ENCODE results near the gene SFXN4. TPM values are rescaled to one million over a fixed set of nuclear protein-coding genes. Genes with fewer than 3 reads are reported as not detected.

The SFXN4 gene
- total RNA-seq, 1 experiment from 2014 or later: 21.9 TPM

DNA sequence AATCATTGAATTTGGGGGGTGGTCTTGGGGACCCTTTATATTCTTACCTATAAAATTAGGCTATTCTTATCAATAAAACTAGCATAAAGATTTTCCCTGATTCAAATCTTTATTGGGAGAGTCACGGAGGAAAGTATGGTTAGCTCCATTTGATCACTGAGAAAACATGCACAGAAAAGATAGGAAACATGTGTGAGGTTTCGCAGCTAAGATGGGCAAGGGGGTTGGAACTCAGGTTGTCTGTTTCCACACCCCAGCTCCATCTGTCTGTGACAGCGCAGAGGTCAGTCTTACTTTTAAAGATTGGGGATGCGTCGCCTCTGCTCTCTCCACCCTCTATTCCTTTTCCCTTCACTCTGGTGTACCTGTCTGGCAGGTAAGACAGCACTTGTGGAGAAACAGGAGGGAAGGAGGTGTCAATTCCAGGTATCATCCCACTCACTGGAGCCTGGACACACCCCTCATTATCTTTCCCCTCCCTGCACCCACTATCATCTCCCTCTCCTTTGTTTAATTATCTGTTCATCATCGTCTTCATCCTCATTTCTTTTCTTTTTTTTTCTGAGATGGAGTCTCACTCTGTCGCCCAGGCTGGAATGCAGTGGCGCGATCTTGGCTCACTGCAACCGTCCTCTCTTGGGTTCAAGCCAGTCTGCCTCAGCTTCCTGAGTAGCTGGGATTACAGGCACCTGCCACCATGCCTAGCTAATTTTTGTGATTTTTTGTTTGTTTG lies 64.0 kb downstream of the SFXN4 start:
- WGBS (ENCODE audit: extremely low coverage, insufficient read length, low lambda C conversion rate): no CpG with 5 or more reads among the region's 10 CpGs
- H3K4me1 Mint-ChIP-seq: peaks cover 4 to 8% of the 10 kb centered on the region in 2 experiments
- Histone ChIP-seq H3K27me3 (ENCODE audit: insufficient read depth, low read length) (no peaks in the 10 kb centered on the region), H3K27ac (ENCODE audit: insufficient read length, low read depth, low read length) (no peak overlapping the region), H2BK12ac (ENCODE audit: insufficient read length, low read depth, low read length) (no peak overlapping the region), H2BK5ac (ENCODE audit: insufficient read length, low read length) (no peak overlapping the region), H2BK120ac (ENCODE audit: low read depth, low read length, poor library complexity, severe bottlenecking) (no peak overlapping the region), H3T11ph (ENCODE audit: low read length) (no peak overlapping the region), H3K4me2 (ENCODE audit: insufficient read depth, insufficient read length, low read length) (no peak overlapping the region), H3K9me3 (ENCODE audit: control insufficient read depth, low read depth, low read length) (no peaks in the 10 kb centered on the region), H3K23me2 (ENCODE audit: insufficient read length, low read depth, low read length, poor library complexity, severe bottlenecking) (no peaks in the 10 kb centered on the region), H2BK20ac (ENCODE audit: low read depth, low read length, poor library complexity, severe bottlenecking) (no peak overlapping the region), H3K9ac (ENCODE audit: extremely low read depth, insufficient read length, low read length) (no peak overlapping the region), H2AFZ (ENCODE audit: low read length) (no peak overlapping the region), H3K4ac (ENCODE audit: low read depth, low read length) (no peak overlapping the region), H3K23ac (ENCODE audit: insufficient read length, low read depth, low read length) (no peak overlapping the region), H4K20me1 (ENCODE audit: control insufficient read depth, insufficient read depth, insufficient read length) (no peaks in the 10 kb centered on the region), H4K5ac (ENCODE audit: insufficient read length, low read depth, low read length) (no peak overlapping the region), H3K79me1 (ENCODE audit: insufficient read depth, low read depth, low read length, poor library complexity, severe bottlenecking) (peaks cover 6% of the 10 kb centered on the region), H4K8ac (replicated peaks; ENCODE audit: insufficient read length, low read depth, low read length) (no peak overlapping the region), H3K14ac (ENCODE audit: insufficient read depth, low read length) (no peak overlapping the region), H4K91ac (ENCODE audit: insufficient read length, low read depth, low read length) (no peak overlapping the region), H2AK5ac (ENCODE audit: insufficient read length, low read length) (no peak overlapping the region), H3K4me1 (ENCODE audit: insufficient read depth, low read length) (no peaks in the 10 kb centered on the region), H3K56ac (ENCODE audit: insufficient read length, low read depth, low read length) (no peak overlapping the region), H3K18ac (ENCODE audit: insufficient read length, low read depth, low read length) (no peak overlapping the region), H2BK15ac (ENCODE audit: low read depth, low read length) (no peak overlapping the region), H3K79me2 (ENCODE audit: insufficient read depth, low read length) (peaks cover 1% of the 10 kb centered on the region; the same call in 1 of the 2 replicates)
- no peak overlapping the region; a peak in 1 of 7 replicates for H3K27ac Mint-ChIP-seq
- no peaks in the 10 kb centered on the region for H3K9me3 Mint-ChIP-seq
- DNase-seq: no peak
- no peak overlapping the region; a peak in 1 of 5 replicates for H3K4me3 Mint-ChIP-seq
- no peaks in the 10 kb centered on the region; the same call in none of the 2 replicates for H3K27me3 Mint-ChIP-seq (ENCODE audit: low read depth)
- peaks cover 0 to 12% (median 0%) of the 10 kb centered on the region in 3 experiments; a peak in 1 of 7 replicates for H3K36me3 Mint-ChIP-seq (ENCODE audit: insufficient read depth in 1 of 3, low read depth in 3 of 3)
- TF ChIP-seq, protein P1, sequence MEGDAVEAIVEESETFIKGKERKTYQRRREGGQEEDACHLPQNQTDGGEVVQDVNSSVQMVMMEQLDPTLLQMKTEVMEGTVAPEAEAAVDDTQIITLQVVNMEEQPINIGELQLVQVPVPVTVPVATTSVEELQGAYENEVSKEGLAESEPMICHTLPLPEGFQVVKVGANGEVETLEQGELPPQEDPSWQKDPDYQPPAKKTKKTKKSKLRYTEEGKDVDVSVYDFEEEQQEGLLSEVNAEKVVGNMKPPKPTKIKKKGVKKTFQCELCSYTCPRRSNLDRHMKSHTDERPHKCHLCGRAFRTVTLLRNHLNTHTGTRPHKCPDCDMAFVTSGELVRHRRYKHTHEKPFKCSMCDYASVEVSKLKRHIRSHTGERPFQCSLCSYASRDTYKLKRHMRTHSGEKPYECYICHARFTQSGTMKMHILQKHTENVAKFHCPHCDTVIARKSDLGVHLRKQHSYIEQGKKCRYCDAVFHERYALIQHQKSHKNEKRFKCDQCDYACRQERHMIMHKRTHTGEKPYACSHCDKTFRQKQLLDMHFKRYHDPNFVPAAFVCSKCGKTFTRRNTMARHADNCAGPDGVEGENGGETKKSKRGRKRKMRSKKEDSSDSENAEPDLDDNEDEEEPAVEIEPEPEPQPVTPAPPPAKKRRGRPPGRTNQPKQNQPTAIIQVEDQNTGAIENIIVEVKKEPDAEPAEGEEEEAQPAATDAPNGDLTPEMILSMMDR (conservative IDR thresholded peaks at IDR 0.05): no peak

Data from H9 (cell line).